ENCODE data around the gene SLX9. TPM values are rescaled to one million over a fixed set of nuclear protein-coding genes. Genes with fewer than 3 reads are reported as not detected.
A peak's percentile ranks its signal among the peaks of the same experiment; 100 is the strongest.

SLX9 gene
- total and polyA plus RNA-seq, 3 experiments from 2014 or later, result 14.3 to 71.1 (median 68.1) TPM

- CTCF ChIA-PET, result no interaction called here
- no peaks in the 10 kb centered on the region for H3K4me1 Mint-ChIP-seq
- H3K27me3 Mint-ChIP-seq, result peaks cover 0 to 6% of the 10 kb centered on the region in 2 donors
- Histone ChIP-seq H3K4me3 (ENCODE audit: low read length) (no peak overlapping the region), H3K9me3 (ENCODE audit: low read length) (no peaks in the 10 kb centered on the region), H3K4me1 (ENCODE audit: insufficient read depth, low read length) (no peaks in the 10 kb centered on the region), H3K27ac (ENCODE audit: low read depth, low read length) (no peak overlapping the region), H3K27me3 (ENCODE audit: insufficient read depth, low read length, poor library complexity, severe bottlenecking) (no peaks in the 10 kb centered on the region), H3K36me3 (ENCODE audit: insufficient read depth, low read length) (no peaks in the 10 kb centered on the region)
- no peak overlapping the region for H3K27ac Mint-ChIP-seq
- POLR2A ChIA-PET, result no interaction called here
- no peaks in the 10 kb centered on the region for H3K36me3 Mint-ChIP-seq
- no peaks in the 10 kb centered on the region for H3K9me3 Mint-ChIP-seq
- DNase-seq, result no peak
- no peak overlapping the region for H3K4me3 Mint-ChIP-seq
Measured at GRCh38 chr21:44995343-44995941, 55.6 kb downstream of the SLX9 start.

GRCh38 chr21:44996096-44996495 lies 56.3 kb downstream of the SLX9 start:
- Histone ChIP-seq H3K9me3 (ENCODE audit: low read length) (no peaks in the 10 kb centered on the region), H3K27ac (ENCODE audit: low read depth, low read length) (no peak overlapping the region), H3K27me3 (ENCODE audit: insufficient read depth, low read length, poor library complexity, severe bottlenecking) (no peaks in the 10 kb centered on the region), H3K36me3 (ENCODE audit: insufficient read depth, low read length) (no peaks in the 10 kb centered on the region), H3K4me1 (ENCODE audit: insufficient read depth, low read length) (no peaks in the 10 kb centered on the region), H3K4me3 (ENCODE audit: low read length) (no peak overlapping the region)
- no peak overlapping the region for H3K4me3 Mint-ChIP-seq
- no peak for DNase-seq
- POLR2A ChIA-PET, result no interaction called here
- no peaks in the 10 kb centered on the region for H3K4me1 Mint-ChIP-seq
- CTCF ChIA-PET, result no interaction called here
- no peaks in the 10 kb centered on the region for H3K36me3 Mint-ChIP-seq
- H3K27me3 Mint-ChIP-seq, result peaks cover 0 to 9% of the 10 kb centered on the region in 2 donors
- H3K27ac Mint-ChIP-seq, result no peak overlapping the region
- no peaks in the 10 kb centered on the region for H3K9me3 Mint-ChIP-seq

- Mint-ChIP-seq H3K27ac (no peak overlapping the region), H3K27me3 (peaks cover 0 to 9% of the 10 kb centered on the region in 2 donors), H3K36me3 (no peaks in the 10 kb centered on the region), H3K9me3 (no peaks in the 10 kb centered on the region), H3K4me3 (no peak overlapping the region), H3K4me1 (no peaks in the 10 kb centered on the region)
- DNase-seq, result no peak
- no peak overlapping the region for H3K27ac ChIP-seq (ENCODE audit: low read depth, low read length)
- ChIA-PET CTCF (no interaction called here), POLR2A (no interaction called here)
- H3K27me3 ChIP-seq (ENCODE audit: insufficient read depth, low read length, poor library complexity, severe bottlenecking), result no peaks in the 10 kb centered on the region
- H3K4me3 ChIP-seq (ENCODE audit: low read length), result no peak overlapping the region
- H3K9me3 ChIP-seq (ENCODE audit: low read length), result no peaks in the 10 kb centered on the region
- no peaks in the 10 kb centered on the region for H3K36me3 ChIP-seq (ENCODE audit: insufficient read depth, low read length)
- no peaks in the 10 kb centered on the region for H3K4me1 ChIP-seq (ENCODE audit: insufficient read depth, low read length)
Measured at GRCh38 chr21:44996501-44996921, 56.7 kb downstream of the SLX9 start.

GRCh38 chr21:44996983-44997936 lies 57.4 kb downstream of the SLX9 start:
- ChIA-PET POLR2A (no interaction called here), CTCF (no interaction called here)
- Histone ChIP-seq H3K4me1 (ENCODE audit: insufficient read depth, low read length) (no peaks in the 10 kb centered on the region), H3K9me3 (ENCODE audit: low read length) (no peaks in the 10 kb centered on the region), H3K4me3 (ENCODE audit: low read length) (no peak overlapping the region), H3K27me3 (ENCODE audit: insufficient read depth, low read length, poor library complexity, severe bottlenecking) (no peaks in the 10 kb centered on the region), H3K27ac (ENCODE audit: low read depth, low read length) (no peak overlapping the region), H3K36me3 (ENCODE audit: insufficient read depth, low read length) (no peaks in the 10 kb centered on the region)
- Mint-ChIP-seq H3K9me3 (no peaks in the 10 kb centered on the region), H3K27me3 (peaks cover 0 to 9% of the 10 kb centered on the region in 2 donors), H3K27ac (no peak overlapping the region), H3K36me3 (no peaks in the 10 kb centered on the region), H3K4me3 (no peak overlapping the region), H3K4me1 (no peaks in the 10 kb centered on the region)
- no peak for DNase-seq

GRCh38 chr21:44998086-44998620 lies 58.3 kb downstream of the SLX9 start:
- H3K9me3 Mint-ChIP-seq, result no peaks in the 10 kb centered on the region
- Histone ChIP-seq H3K27ac (ENCODE audit: low read depth, low read length) (no peak overlapping the region), H3K4me1 (ENCODE audit: insufficient read depth, low read length) (no peaks in the 10 kb centered on the region), H3K27me3 (ENCODE audit: insufficient read depth, low read length, poor library complexity, severe bottlenecking) (no peaks in the 10 kb centered on the region), H3K4me3 (ENCODE audit: low read length) (no peak overlapping the region), H3K36me3 (ENCODE audit: insufficient read depth, low read length) (no peaks in the 10 kb centered on the region), H3K9me3 (ENCODE audit: low read length) (no peaks in the 10 kb centered on the region)
- H3K4me3 Mint-ChIP-seq, result no peak overlapping the region
- H3K27me3 Mint-ChIP-seq, result peaks cover 0 to 9% of the 10 kb centered on the region in 2 donors
- no peaks in the 10 kb centered on the region for H3K4me1 Mint-ChIP-seq
- H3K36me3 Mint-ChIP-seq, result no peaks in the 10 kb centered on the region
- ChIA-PET CTCF (interaction anchor here (1.2 kb wide), 1 partner anchor 48 kb away, joined by 3 read pairs; no protein-coding TSS in a partner anchor), POLR2A (no interaction called here)
- H3K27ac Mint-ChIP-seq, result no peak overlapping the region
- no peak for DNase-seq

- Mint-ChIP-seq H3K9me3 (no peaks in the 10 kb centered on the region), H3K27me3 (peaks cover 0 to 9% of the 10 kb centered on the region in 2 donors), H3K4me3 (no peak overlapping the region), H3K36me3 (no peaks in the 10 kb centered on the region), H3K4me1 (no peaks in the 10 kb centered on the region), H3K27ac (no peak overlapping the region)
- Histone ChIP-seq H3K4me3 (ENCODE audit: low read length) (no peak overlapping the region), H3K27ac (ENCODE audit: low read depth, low read length) (no peak overlapping the region), H3K36me3 (ENCODE audit: insufficient read depth, low read length) (no peaks in the 10 kb centered on the region), H3K27me3 (ENCODE audit: insufficient read depth, low read length, poor library complexity, severe bottlenecking) (no peaks in the 10 kb centered on the region), H3K9me3 (ENCODE audit: low read length) (no peaks in the 10 kb centered on the region), H3K4me1 (ENCODE audit: insufficient read depth, low read length) (no peaks in the 10 kb centered on the region)
- ChIA-PET CTCF (interaction anchor here (1.2 kb wide), 1 partner anchor 48 kb away, joined by 3 read pairs; no protein-coding TSS in a partner anchor), POLR2A (no interaction called here)
- peak in 1 of 5 donors; percentile 39 for DNase-seq
Measured at GRCh38 chr21:44998621-44999427, 59.0 kb downstream of the SLX9 start.

- Histone ChIP-seq H3K27ac (ENCODE audit: low read depth, low read length) (no peak overlapping the region), H3K27me3 (ENCODE audit: insufficient read depth, low read length, poor library complexity, severe bottlenecking) (no peaks in the 10 kb centered on the region), H3K4me1 (ENCODE audit: insufficient read depth, low read length) (no peaks in the 10 kb centered on the region), H3K36me3 (ENCODE audit: insufficient read depth, low read length) (no peaks in the 10 kb centered on the region), H3K4me3 (ENCODE audit: low read length) (no peak overlapping the region), H3K9me3 (ENCODE audit: low read length) (no peaks in the 10 kb centered on the region)
- H3K4me1 Mint-ChIP-seq, result no peaks in the 10 kb centered on the region
- no peaks in the 10 kb centered on the region for H3K36me3 Mint-ChIP-seq
- H3K9me3 Mint-ChIP-seq, result no peaks in the 10 kb centered on the region
- peak in 1 of 5 donors; percentile 39 for DNase-seq
- no peak overlapping the region for H3K4me3 Mint-ChIP-seq
- peaks cover 0 to 9% of the 10 kb centered on the region in 2 donors for H3K27me3 Mint-ChIP-seq
- CTCF ChIA-PET, result interaction anchor here (1.2 kb wide), 1 partner anchor 49 kb away, joined by 3 read pairs; no protein-coding TSS in a partner anchor
- H3K27ac Mint-ChIP-seq, result no peak overlapping the region
- POLR2A ChIA-PET, result no interaction called here
Measured at GRCh38 chr21:44999428-44999971, 59.7 kb downstream of the SLX9 start.

Measured in CD8-positive, alpha-beta memory T cell (primary cell).